Activated T-helper 17 cell treated with anti-CD3 and anti-CD28 coated beads, Interleukin-2, amount 50 U/mL, for 72 hours (primary cell): ENCODE measurements around the gene NLRP14. TPM values are rescaled to one million over a fixed set of nuclear protein-coding genes. Genes with fewer than 3 reads are reported as not detected.

Experiments
- ATAC-seq: fragments of 150-1000 bp; cut with Tn5 transposase; replicated peaks from 2 replicates; pipeline ENCODE4 v1.10.0; 2021; ENCODE audit warnings: mild to moderate bottlenecking, moderate library complexity
- H3K27ac Mint-ChIP-seq: one replicate; pipeline ENCODE4 v1.8.0; 2022; ENCODE audit warnings: mixed read lengths
- H3K27me3 Mint-ChIP-seq: one replicate; pipeline ENCODE4 v1.8.0; 2022; ENCODE audit warnings: mixed read lengths
- H3K36me3 Mint-ChIP-seq: one replicate; pipeline ENCODE4 v1.8.0; 2022; ENCODE audit warnings: low read depth, mild to moderate bottlenecking, mixed read lengths
- H3K4me1 Mint-ChIP-seq: one replicate; pipeline ENCODE4 v1.8.0; 2022; ENCODE audit warnings: mixed read lengths
- H3K4me3 Mint-ChIP-seq: one replicate; pipeline ENCODE4 v1.8.0; 2022; ENCODE audit warnings: mild to moderate bottlenecking, mixed read lengths
- H3K9me3 Mint-ChIP-seq: one replicate; pipeline ENCODE4 v1.8.0; 2022; ENCODE audit warnings: mixed read lengths
- total RNA-seq, 2 donors: library from RNA; stranded (reverse); gene quantifications; one replicate each; pipeline ENCODE4 v1.2.3, GENCODE V29; 2022

The NLRP14 gene
- under 1 TPM in 1 of 2 donors, not detected in 1; 0.08 TPM for total RNA-seq

- no peak within 1 kb of the TSS for H3K27ac Mint-ChIP-seq
- no peaks in the 10 kb centered on the region for H3K9me3 Mint-ChIP-seq
- peaks cover 28% of the 10 kb centered on the region for H3K27me3 Mint-ChIP-seq
- no peaks in the 10 kb centered on the region for H3K4me1 Mint-ChIP-seq
- ATAC-seq, result peak; percentile 7
- H3K4me3 Mint-ChIP-seq, result peak within 1 kb of the TSS; percentile 36
- no peaks in the 10 kb centered on the region for H3K36me3 Mint-ChIP-seq
Measured at GRCh38 chr11:7020183-7020917, at the start of gene NLRP14, which contains the start of gene ZNF214. NLRP14 (plus strand) TSS chr11:7020479; CDS start chr11:7038587, 18,108 bp downstream. ZNF214 (minus strand) TSS chr11:7020346; CDS start chr11:7002835, 17,511 bp downstream.

- no peaks in the 10 kb centered on the region for H3K4me1 Mint-ChIP-seq
- no peaks in the 10 kb centered on the region for H3K36me3 Mint-ChIP-seq
- no peaks in the 10 kb centered on the region for H3K9me3 Mint-ChIP-seq
- ATAC-seq, result no peak
- no peak overlapping the region for H3K4me3 Mint-ChIP-seq
- H3K27me3 Mint-ChIP-seq, result peaks cover 10% of the 10 kb centered on the region
- no peak overlapping the region for H3K27ac Mint-ChIP-seq
Measured at GRCh38 chr11:6979365-6979764, 40.9 kb upstream of the NLRP14 start.

GRCh38 chr11:6986487-6986886 lies 33.8 kb upstream of the NLRP14 start:
- ATAC-seq, result no peak
- no peaks in the 10 kb centered on the region for H3K9me3 Mint-ChIP-seq
- peaks cover 9% of the 10 kb centered on the region for H3K27me3 Mint-ChIP-seq
- H3K36me3 Mint-ChIP-seq, result no peaks in the 10 kb centered on the region
- no peaks in the 10 kb centered on the region for H3K4me1 Mint-ChIP-seq
- H3K4me3 Mint-ChIP-seq, result no peak overlapping the region
- H3K27ac Mint-ChIP-seq, result no peak overlapping the region

GRCh38 chr11:6988506-6988905 lies 31.8 kb upstream of the NLRP14 start:
- Mint-ChIP-seq H3K9me3 (no peaks in the 10 kb centered on the region), H3K27ac (no peak overlapping the region), H3K36me3 (no peaks in the 10 kb centered on the region), H3K27me3 (peaks cover 9% of the 10 kb centered on the region), H3K4me1 (no peaks in the 10 kb centered on the region), H3K4me3 (no peak overlapping the region)
- no peak for ATAC-seq

- Mint-ChIP-seq H3K27me3 (no peaks in the 10 kb centered on the region), H3K4me3 (no peak overlapping the region), H3K9me3 (no peaks in the 10 kb centered on the region), H3K36me3 (no peaks in the 10 kb centered on the region), H3K4me1 (no peaks in the 10 kb centered on the region), H3K27ac (no peak overlapping the region)
- ATAC-seq, result no peak
Measured at GRCh38 chr11:6991227-6991626, 29.1 kb upstream of the NLRP14 start.

GRCh38 chr11:6992026-6992425 lies 28.3 kb upstream of the NLRP14 start:
- H3K4me1 Mint-ChIP-seq, result no peaks in the 10 kb centered on the region
- no peak for ATAC-seq

GRCh38 chr11:6992457-6993417 lies 27.5 kb upstream of the NLRP14 start:
- H3K27me3 Mint-ChIP-seq, result no peaks in the 10 kb centered on the region
- H3K4me1 Mint-ChIP-seq, result no peaks in the 10 kb centered on the region
- no peak overlapping the region for H3K4me3 Mint-ChIP-seq
- no peak for ATAC-seq
- H3K9me3 Mint-ChIP-seq, result no peaks in the 10 kb centered on the region
- no peak overlapping the region for H3K27ac Mint-ChIP-seq
- no peaks in the 10 kb centered on the region for H3K36me3 Mint-ChIP-seq

More at GRCh38 chr11:6992026-6992425, 28.3 kb upstream of the NLRP14 start:
- H3K36me3 Mint-ChIP-seq, result no peaks in the 10 kb centered on the region
- H3K9me3 Mint-ChIP-seq, result no peaks in the 10 kb centered on the region
- no peak overlapping the region for H3K4me3 Mint-ChIP-seq
- H3K27ac Mint-ChIP-seq, result no peak overlapping the region
- H3K27me3 Mint-ChIP-seq, result no peaks in the 10 kb centered on the region

- H3K27ac Mint-ChIP-seq, result no peak overlapping the region
- no peaks in the 10 kb centered on the region for H3K9me3 Mint-ChIP-seq
- no peak overlapping the region for H3K4me3 Mint-ChIP-seq
- no peak for ATAC-seq
- no peaks in the 10 kb centered on the region for H3K4me1 Mint-ChIP-seq
- peaks cover 20% of the 10 kb centered on the region for H3K27me3 Mint-ChIP-seq
- H3K36me3 Mint-ChIP-seq, result no peaks in the 10 kb centered on the region
Measured at GRCh38 chr11:6995703-6996102, 24.6 kb upstream of the NLRP14 start.

- Mint-ChIP-seq H3K9me3 (no peaks in the 10 kb centered on the region), H3K36me3 (no peaks in the 10 kb centered on the region)
- ATAC-seq, result peak; percentile 26
Measured at GRCh38 chr11:7004482-7004881, 15.8 kb upstream of the NLRP14 start.

GRCh38 chr11:7014118-7014517 lies 6.2 kb upstream of the NLRP14 start:
- Mint-ChIP-seq H3K4me3 (no peak overlapping the region), H3K9me3 (no peaks in the 10 kb centered on the region), H3K27me3 (peaks cover 10% of the 10 kb centered on the region), H3K4me1 (no peaks in the 10 kb centered on the region), H3K27ac (no peak overlapping the region), H3K36me3 (no peaks in the 10 kb centered on the region)
- ATAC-seq, result no peak

More at GRCh38 chr11:7004482-7004881, 15.8 kb upstream of the NLRP14 start:
- no peaks in the 10 kb centered on the region for H3K4me1 Mint-ChIP-seq
- H3K27me3 Mint-ChIP-seq, result peaks cover 29% of the 10 kb centered on the region
- H3K27ac Mint-ChIP-seq, result no peak overlapping the region
- no peak overlapping the region for H3K4me3 Mint-ChIP-seq

GRCh38 chr11:7016011-7016410 lies 4.3 kb upstream of the NLRP14 start:
- Mint-ChIP-seq H3K27me3 (peaks cover 17% of the 10 kb centered on the region), H3K9me3 (no peaks in the 10 kb centered on the region), H3K4me1 (no peaks in the 10 kb centered on the region), H3K27ac (no peak overlapping the region), H3K4me3 (no peak overlapping the region), H3K36me3 (no peaks in the 10 kb centered on the region)
- ATAC-seq, result no peak

- peak; percentile 9 for ATAC-seq
- no peaks in the 10 kb centered on the region for H3K36me3 Mint-ChIP-seq
- H3K4me1 Mint-ChIP-seq, result no peaks in the 10 kb centered on the region
- no peaks in the 10 kb centered on the region for H3K9me3 Mint-ChIP-seq
- peaks cover 28% of the 10 kb centered on the region for H3K27me3 Mint-ChIP-seq
- H3K4me3 Mint-ChIP-seq, result peak overlapping the region; percentile 36
- H3K27ac Mint-ChIP-seq, result no peak overlapping the region
Measured at GRCh38 chr11:7019500-7020182, 638 bp upstream of the NLRP14 start.

GRCh38 chr11:7021318-7021717 lies 1.0 kb downstream of the NLRP14 start:
- Mint-ChIP-seq H3K36me3 (no peaks in the 10 kb centered on the region), H3K9me3 (no peaks in the 10 kb centered on the region), H3K4me1 (no peaks in the 10 kb centered on the region), H3K27ac (no peak overlapping the region), H3K27me3 (peaks cover 28% of the 10 kb centered on the region), H3K4me3 (no peak overlapping the region)
- ATAC-seq, result no peak

- Mint-ChIP-seq H3K27me3 (no peaks in the 10 kb centered on the region), H3K27ac (no peak overlapping the region), H3K4me3 (no peak overlapping the region), H3K4me1 (no peaks in the 10 kb centered on the region), H3K9me3 (no peaks in the 10 kb centered on the region), H3K36me3 (no peaks in the 10 kb centered on the region)
- no peak for ATAC-seq
Measured at GRCh38 chr11:7028141-7028540, 7.9 kb downstream of the NLRP14 start.
